KMS-11 (cell line): Measurements from ENCODE around the gene SUPT3H.

Source experiments
- H2AFZ ChIP-seq: fragments of 200-600 bp; sonication (generic); 2 replicates; pipeline ENCODE4 v1.6.1; 2016; ENCODE audit warnings: antibody characterized with exemption, mixed run types, low read depth
- H3K27ac ChIP-seq: fragments of 200-600 bp; sonication (generic); 2 replicates; pipeline ENCODE4 v1.6.1; 2016; ENCODE audit warnings: mild to moderate bottlenecking, mixed run types
- H3K27me3 ChIP-seq: fragments of 200-600 bp; sonication (generic); 2 replicates; pipeline ENCODE4 v1.6.1; 2017; ENCODE audit warnings: mild to moderate bottlenecking, low read depth, mixed run types, moderate library complexity; ENCODE audit not compliant: insufficient read depth
- H3K36me3 ChIP-seq: fragments of 200-600 bp; sonication (generic); 2 replicates; pipeline ENCODE4 v1.6.1; 2017; ENCODE audit warnings: mild to moderate bottlenecking, mixed run types; ENCODE audit not compliant: insufficient read depth
- H3K4me1 ChIP-seq: fragments of 200-600 bp; sonication (generic); 2 replicates; pipeline ENCODE4 v1.6.1; 2016; ENCODE audit warnings: mild to moderate bottlenecking, low read depth, mixed run types; ENCODE audit not compliant: poor library complexity, severe bottlenecking
- H3K4me2 ChIP-seq: fragments of 200-600 bp; sonication (generic); 2 replicates; pipeline ENCODE4 v1.7.0; 2016; ENCODE audit warnings: mild to moderate bottlenecking, mixed run types
- H3K4me3 ChIP-seq: fragments of 200-600 bp; sonication (generic); IDR thresholded peaks from 2 replicates; pipeline ENCODE4 v1.6.1; 2017; ENCODE audit warnings: low read depth, low read length, mixed read lengths; ENCODE audit not compliant: insufficient read depth
- H3K79me2 ChIP-seq: fragments of 200-600 bp; sonication (generic); 2 replicates; pipeline ENCODE4 v1.6.1; 2016; ENCODE audit warnings: low read depth, mixed run types; ENCODE audit not compliant: insufficient read depth
- H3K9ac ChIP-seq: fragments of 200-600 bp; sonication (generic); 2 replicates; pipeline ENCODE4 v1.6.1; 2016; ENCODE audit warnings: mild to moderate bottlenecking, mixed run types
- H4K20me1 ChIP-seq: fragments of 200-600 bp; sonication (generic); 2 replicates; pipeline ENCODE4 v1.6.1; 2016; ENCODE audit warnings: mild to moderate bottlenecking, mixed run types; ENCODE audit not compliant: insufficient read depth
- TF ChIP-seq, protein P1 (sequence below): fragments of 200-600 bp; sonication (generic); conservative IDR thresholded peaks from 2 replicates; pipeline ENCODE4 v1.6.1; 2017; ENCODE audit warnings: low read depth, mild to moderate bottlenecking, antibody characterized with exemption, low read length, moderate library complexity, mixed read lengths

Gene SUPT3H

DNA sequence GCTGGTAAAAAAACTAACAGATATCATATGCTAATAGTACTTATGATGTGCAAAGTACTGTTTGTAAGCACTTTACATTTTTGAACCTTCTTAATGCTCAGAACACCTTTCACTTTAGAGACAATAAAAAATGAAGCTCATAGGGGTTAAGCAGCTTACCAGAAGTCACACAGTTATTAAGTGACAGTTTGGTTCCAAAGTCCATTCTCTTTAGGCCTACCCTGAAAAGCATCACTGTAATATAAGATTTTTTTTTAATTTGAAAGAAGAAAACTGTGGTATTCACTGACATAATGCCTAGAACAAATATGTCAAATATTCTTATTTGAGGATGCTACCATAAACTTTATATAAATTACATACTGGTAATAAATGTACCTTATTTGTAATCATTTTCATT, 177.2 kb downstream of the SUPT3H start:
- Histone ChIP-seq H3K79me2 (peaks cover 11% of the 10 kb centered on the region; the same call in 1 of the 2 replicates), H3K4me3 (no peak overlapping the region), H2AFZ (no peak overlapping the region)

DNA sequence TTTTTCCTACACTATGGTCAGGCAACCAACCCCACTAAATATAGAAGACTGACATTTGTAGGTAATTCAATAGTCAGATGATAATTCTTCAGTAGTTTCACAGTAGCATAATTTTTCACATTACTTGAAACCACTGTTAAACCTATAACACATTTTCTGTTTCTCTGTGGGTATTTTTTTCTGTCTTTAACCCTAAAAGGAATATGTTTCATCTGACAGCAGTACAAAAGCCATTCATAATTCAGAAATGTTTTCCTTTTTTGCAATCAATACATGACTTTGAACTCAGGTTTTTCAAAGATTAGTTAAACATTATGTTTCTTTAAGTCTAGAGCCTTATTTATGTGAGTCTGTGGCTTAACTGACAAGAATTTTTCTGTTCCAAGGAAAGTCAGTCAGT, 178.2 kb downstream of the SUPT3H start:
- Histone ChIP-seq H3K79me2 (peaks cover 11% of the 10 kb centered on the region; the same call in 1 of the 2 replicates), H3K36me3 (no peaks in the 10 kb centered on the region), H2AFZ (no peak overlapping the region), H3K4me2 (peak overlapping the region; percentile 81), H3K27ac (peak overlapping the region; percentile 85), H3K9ac (peak overlapping the region; percentile 41), H3K4me1 (peaks cover 94% of the 10 kb centered on the region), H3K27me3 (no peaks in the 10 kb centered on the region), H4K20me1 (no peaks in the 10 kb centered on the region), H3K4me3 (no peak overlapping the region)
- TF ChIP-seq, protein P1, sequence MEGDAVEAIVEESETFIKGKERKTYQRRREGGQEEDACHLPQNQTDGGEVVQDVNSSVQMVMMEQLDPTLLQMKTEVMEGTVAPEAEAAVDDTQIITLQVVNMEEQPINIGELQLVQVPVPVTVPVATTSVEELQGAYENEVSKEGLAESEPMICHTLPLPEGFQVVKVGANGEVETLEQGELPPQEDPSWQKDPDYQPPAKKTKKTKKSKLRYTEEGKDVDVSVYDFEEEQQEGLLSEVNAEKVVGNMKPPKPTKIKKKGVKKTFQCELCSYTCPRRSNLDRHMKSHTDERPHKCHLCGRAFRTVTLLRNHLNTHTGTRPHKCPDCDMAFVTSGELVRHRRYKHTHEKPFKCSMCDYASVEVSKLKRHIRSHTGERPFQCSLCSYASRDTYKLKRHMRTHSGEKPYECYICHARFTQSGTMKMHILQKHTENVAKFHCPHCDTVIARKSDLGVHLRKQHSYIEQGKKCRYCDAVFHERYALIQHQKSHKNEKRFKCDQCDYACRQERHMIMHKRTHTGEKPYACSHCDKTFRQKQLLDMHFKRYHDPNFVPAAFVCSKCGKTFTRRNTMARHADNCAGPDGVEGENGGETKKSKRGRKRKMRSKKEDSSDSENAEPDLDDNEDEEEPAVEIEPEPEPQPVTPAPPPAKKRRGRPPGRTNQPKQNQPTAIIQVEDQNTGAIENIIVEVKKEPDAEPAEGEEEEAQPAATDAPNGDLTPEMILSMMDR = no peak

More for the DNA sequence above, 177.2 kb downstream of the SUPT3H start:
- Histone ChIP-seq H3K27ac (peak overlapping the region; percentile 85), H3K9ac (no peak overlapping the region; the same call in 1 of the 2 replicates), H3K27me3 (no peaks in the 10 kb centered on the region), H3K4me1 (peaks cover 94% of the 10 kb centered on the region), H3K36me3 (no peaks in the 10 kb centered on the region), H3K4me2 (peak overlapping the region; percentile 81), H4K20me1 (no peaks in the 10 kb centered on the region)
- TF ChIP-seq, protein P1 = no peak

DNA sequence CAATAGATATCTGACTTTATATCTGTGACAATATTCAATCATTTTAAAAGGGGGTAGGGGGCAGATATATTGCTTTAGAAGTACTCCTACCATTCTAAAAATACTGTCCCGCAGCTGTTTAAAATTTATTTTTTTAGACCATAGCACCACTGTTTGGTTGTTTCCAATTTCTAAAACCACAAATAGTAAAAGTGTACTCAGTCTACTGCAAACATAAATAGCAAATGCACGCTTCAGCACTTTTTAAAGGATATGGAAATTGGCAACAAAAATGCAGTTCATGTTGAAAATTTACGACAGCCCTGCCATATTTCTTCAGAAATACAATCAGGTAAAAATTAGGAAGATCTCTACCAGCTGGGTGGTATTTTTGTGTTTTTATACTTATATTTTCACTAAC, 181.6 kb downstream of the SUPT3H start:
- Histone ChIP-seq H3K4me2 (peak overlapping the region; percentile 81), H2AFZ (no peak overlapping the region), H3K36me3 (no peaks in the 10 kb centered on the region), H3K4me3 (no peak overlapping the region), H4K20me1 (no peaks in the 10 kb centered on the region), H3K4me1 (peaks cover 99% of the 10 kb centered on the region), H3K27ac (peak overlapping the region; percentile 85), H3K9ac (peak overlapping the region; percentile 41), H3K79me2 (peaks cover 13% of the 10 kb centered on the region; the same call in 1 of the 2 replicates), H3K27me3 (no peaks in the 10 kb centered on the region)
- TF ChIP-seq, protein P1 = no peak

DNA sequence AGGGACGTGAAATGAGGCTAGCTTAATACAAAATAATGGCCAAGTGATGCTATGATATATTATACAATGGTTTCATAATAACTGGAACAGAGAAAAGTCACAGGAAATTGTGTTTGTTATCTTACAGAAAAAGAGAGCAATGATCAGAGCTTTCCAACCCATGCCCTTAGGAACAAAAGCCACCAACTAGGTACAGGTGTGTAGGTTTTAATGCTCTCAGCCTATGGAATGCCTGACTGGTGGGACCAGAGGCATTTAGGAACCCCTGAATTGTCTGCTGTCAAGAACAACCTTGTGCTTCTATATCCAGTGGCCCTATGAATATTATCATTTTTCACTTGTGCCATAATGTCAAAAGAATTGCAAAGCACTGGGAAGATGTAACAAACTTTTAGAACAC, 182.6 kb downstream of the SUPT3H start:
- TF ChIP-seq, protein P1 = no peak
- peaks cover 13% of the 10 kb centered on the region; the same call in 1 of the 2 replicates for H3K79me2 ChIP-seq
- H3K27me3 ChIP-seq = no peaks in the 10 kb centered on the region
- peaks cover 92% of the 10 kb centered on the region for H3K4me1 ChIP-seq
- H3K27ac ChIP-seq = peak overlapping the region; percentile 85
- H3K36me3 ChIP-seq = no peaks in the 10 kb centered on the region
- no peaks in the 10 kb centered on the region for H4K20me1 ChIP-seq
- H3K9ac ChIP-seq = peak overlapping the region; percentile 41
- no peak overlapping the region for H3K4me3 ChIP-seq
- no peak overlapping the region for H2AFZ ChIP-seq
- peak overlapping the region; percentile 81 for H3K4me2 ChIP-seq
